ENCODE data around the gene NDUFAF2.

NDUFAF2 gene

GRCh38 chr5:61132559-61132958, 187.6 kb downstream of the NDUFAF2 start:
- DNase-seq, result no peak

- no peak for DNase-seq
Observed at GRCh38 chr5:61137835-61138234, 192.8 kb downstream of the NDUFAF2 start.

GRCh38 chr5:61139094-61139873, 194.3 kb downstream of the NDUFAF2 start:
- no peak for DNase-seq

GRCh38 chr5:61139931-61140330, 194.9 kb downstream of the NDUFAF2 start:
- DNase-seq, result no peak

- no peak for DNase-seq
Observed at GRCh38 chr5:61141801-61142200, 196.8 kb downstream of the NDUFAF2 start.

- no peak for DNase-seq
Observed at GRCh38 chr5:61142391-61142790, 197.4 kb downstream of the NDUFAF2 start.

- no peak for DNase-seq
Observed at GRCh38 chr5:61142811-61143210, 197.8 kb downstream of the NDUFAF2 start.

GRCh38 chr5:61148515-61148914, 203.5 kb downstream of the NDUFAF2 start:
- DNase-seq, result no peak

- no peak for DNase-seq
Observed at GRCh38 chr5:61151893-61152292, 206.9 kb downstream of the NDUFAF2 start.

GRCh38 chr5:61159070-61159469, 214.1 kb downstream of the NDUFAF2 start:
- no peak for DNase-seq

GRCh38 chr5:61159836-61160235, 214.8 kb downstream of the NDUFAF2 start:
- DNase-seq, result no peak

GRCh38 chr5:61160497-61160896, 215.5 kb downstream of the NDUFAF2 start:
- DNase-seq, result no peak

GRCh38 chr5:61162010-61162831, 217.2 kb downstream of the NDUFAF2 start, which contains the start of gene SMIM15:
SMIM15 (minus strand) TSS chr5:61162468; CDS start chr5:61160171, 2,297 bp downstream.
- peak; percentile 92 for DNase-seq

GRCh38 chr5:61162832-61163567, 218.0 kb downstream of the NDUFAF2 start:
- no peak for DNase-seq

- no peak for DNase-seq
Observed at GRCh38 chr5:61163905-61164304, 218.9 kb downstream of the NDUFAF2 start.

GRCh38 chr5:61167382-61167781, 222.4 kb downstream of the NDUFAF2 start:
- DNase-seq, result no peak

- DNase-seq, result no peak
Observed at GRCh38 chr5:61168951-61169350, 223.9 kb downstream of the NDUFAF2 start.

- no peak for DNase-seq
Observed at GRCh38 chr5:61171479-61171878, 226.5 kb downstream of the NDUFAF2 start.

GRCh38 chr5:61176631-61177030, 231.6 kb downstream of the NDUFAF2 start:
- DNase-seq, result no peak

- no peak for DNase-seq
Observed at GRCh38 chr5:61177070-61177469, 232.1 kb downstream of the NDUFAF2 start.

GRCh38 chr5:61177716-61178115, 232.7 kb downstream of the NDUFAF2 start:
- no peak for DNase-seq

GRCh38 chr5:61178702-61179101, 233.7 kb downstream of the NDUFAF2 start:
- no peak for DNase-seq

- no peak for DNase-seq
Observed at GRCh38 chr5:61180886-61181285, 235.9 kb downstream of the NDUFAF2 start.

Data from activated CD4-positive, alpha-beta T cell treated with anti-CD3 and anti-CD28 coated beads, Interleukin-2, amount 50 U/mL, for 16 hours (primary cell).